RWPE2 (cell line): Measurements from ENCODE around the gene SRBD1.

Experiments used
- ATAC-seq: fragments of 200-7000 bp; cut with Tn5 transposase; 3 replicates; pipeline ENCODE4 v1.9.1; 2021; ENCODE audit warnings: low read depth
- DNase-seq: peaks from one replicate; pipeline ENCODE4 v3.0.0-alpha.2; 2020; ENCODE audit warnings: low spot score
- H3K27ac ChIP-seq: fragments of 450-650 bp; 2 replicates; pipeline ENCODE4 v1.5.1; 2017; ENCODE audit warnings: mild to moderate bottlenecking; ENCODE audit not compliant: poor library complexity, severe bottlenecking
- H3K27me3 ChIP-seq: fragments of 250-450 bp; sonication (Bioruptor Pico); 2 replicates; pipeline ENCODE4 v1.5.1; 2021; ENCODE audit warnings: mild to moderate bottlenecking, moderate library complexity; ENCODE audit not compliant: insufficient read depth, poor library complexity, severe bottlenecking
- H3K36me3 ChIP-seq: fragments of 250-450 bp; sonication (Bioruptor Pico); 2 replicates; pipeline ENCODE4 v1.5.1; 2020; ENCODE audit warnings: low read depth, mild to moderate bottlenecking, moderate library complexity
- H3K4me1 ChIP-seq: fragments of 250-450 bp; sonication (Bioruptor Pico); 2 replicates; pipeline ENCODE4 v1.5.1; 2021; ENCODE audit warnings: mild to moderate bottlenecking, moderate library complexity; ENCODE audit not compliant: insufficient read depth, poor library complexity, severe bottlenecking
- H3K4me3 ChIP-seq: fragments of 250-450 bp; sonication (Bioruptor Pico); 2 replicates; pipeline ENCODE4 v1.5.1; 2021; ENCODE audit warnings: mild to moderate bottlenecking, moderate library complexity; ENCODE audit not compliant: severe bottlenecking
- H3K9me3 ChIP-seq: fragments of 250-450 bp; sonication (Bioruptor Pico); 2 replicates; pipeline ENCODE4 v1.5.1; 2021; ENCODE audit warnings: mild to moderate bottlenecking, moderate library complexity; ENCODE audit not compliant: severe bottlenecking
- CTCF ChIP-seq: fragments of 450-650 bp; IDR thresholded peaks from one replicate; pipeline ENCODE4 v1.5.1; 2017; ENCODE audit warnings: mild to moderate bottlenecking, moderate library complexity; ENCODE audit not compliant: poor library complexity, severe bottlenecking

The SRBD1 gene

GRCh38 chr2:45352506-45352905 lies 258.6 kb downstream of the SRBD1 start:
- no peaks in the 10 kb centered on the region for H3K27me3 ChIP-seq
- DNase-seq, result no peak
- TF ChIP-seq CTCF, result no peak
- no peak for ATAC-seq
- no peak overlapping the region for H3K27ac ChIP-seq
- no peaks in the 10 kb centered on the region for H3K9me3 ChIP-seq
- peaks cover 11% of the 10 kb centered on the region for H3K4me1 ChIP-seq
- H3K36me3 ChIP-seq, result no peaks in the 10 kb centered on the region
- H3K4me3 ChIP-seq, result no peak overlapping the region

GRCh38 chr2:45345331-45346234 lies 265.5 kb downstream of the SRBD1 start:
- H3K36me3 ChIP-seq, result no peaks in the 10 kb centered on the region
- TF ChIP-seq CTCF, result no peak
- no peaks in the 10 kb centered on the region for H3K27me3 ChIP-seq
- no peaks in the 10 kb centered on the region for H3K9me3 ChIP-seq
- DNase-seq, result no peak
- no peak overlapping the region for H3K27ac ChIP-seq
- no peaks in the 10 kb centered on the region for H3K4me1 ChIP-seq
- no peak for ATAC-seq
- no peak overlapping the region for H3K4me3 ChIP-seq

- TF ChIP-seq CTCF, result no peak
These were observed 266.6 kb downstream of the SRBD1 start for GRCh38 chr2:45344502-45344901.

DNA sequence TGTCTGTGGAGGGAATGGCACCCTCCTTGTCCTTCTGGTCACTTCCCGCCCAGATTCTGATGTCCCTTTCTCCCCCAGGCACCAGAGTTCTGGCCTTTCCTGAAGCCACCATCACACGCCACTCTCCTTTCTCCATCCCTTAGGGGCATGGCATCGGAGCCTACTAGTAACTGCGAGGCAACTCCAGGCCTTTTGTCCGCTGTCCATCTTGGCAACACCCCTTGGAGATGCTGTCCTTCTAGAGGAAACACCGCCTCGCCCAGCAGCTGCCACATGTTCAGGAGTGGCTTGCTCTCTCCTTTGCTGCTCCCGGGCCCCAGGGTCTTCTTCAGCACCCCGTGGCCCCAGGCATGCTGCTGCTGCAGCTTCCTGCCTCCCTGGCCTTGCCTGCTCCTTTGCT lies 267.0 kb downstream of the SRBD1 start:
- no peak overlapping the region for H3K27ac ChIP-seq
- no peak overlapping the region for H3K4me3 ChIP-seq
- H3K27me3 ChIP-seq, result no peaks in the 10 kb centered on the region
- H3K4me1 ChIP-seq, result no peaks in the 10 kb centered on the region
- DNase-seq (no peak), ATAC-seq (no peak)
- H3K36me3 ChIP-seq, result no peaks in the 10 kb centered on the region
- no peaks in the 10 kb centered on the region for H3K9me3 ChIP-seq
- no peak for TF ChIP-seq CTCF

More at GRCh38 chr2:45344502-45344901, 266.6 kb downstream of the SRBD1 start:
- Histone ChIP-seq H3K27me3 (no peaks in the 10 kb centered on the region), H3K4me3 (no peak overlapping the region), H3K27ac (no peak overlapping the region), H3K9me3 (no peaks in the 10 kb centered on the region), H3K36me3 (no peaks in the 10 kb centered on the region), H3K4me1 (no peaks in the 10 kb centered on the region)
- DNase-seq (no peak), ATAC-seq (no peak)
